HepG2 (cell line): Measurements from ENCODE around the gene COMMD9. TPM values are rescaled to one million over a fixed set of nuclear protein-coding genes. Genes with fewer than 3 reads are reported as not detected.

ENCODE experiments used
- ATAC-seq: fragments of 200-7000 bp; cut with Tn5 transposase; 3 replicates; pipeline ENCODE4 v1.9.1; 2020; ENCODE audit warnings: mild to moderate bottlenecking, moderate library complexity
- BruUV-seq: library from RNA; stranded (reverse); fragments of 400-500 nt; replicated peaks from 2 replicates; lab custom pipeline; 2021; lab: Mats Ljungman, UMichigan
- CTCF ChIA-PET: fragments of 300-600 bp; formaldehyde crosslinking; extraction: SDS; loops from one replicate; lab custom pipeline; 2021; ENCODE audit warnings: low total read pairs, inconsistent platforms, low intra/inter-chr PET ratio; lab: Yijun Ruan, JAX
- POLR2A ChIA-PET: fragments of 350-600 bp; sonication (Branson Sonifier 250); formaldehyde crosslinking; loops from one replicate; lab custom pipeline; 2020; ENCODE audit warnings: antibody characterized with exemption, inconsistent platforms; lab: Yijun Ruan, JAX
- DNase-seq: peaks from one replicate; pipeline ENCODE4 v3.0.0-alpha.2; 2015; ENCODE audit warnings: low spot score
- FAIRE-seq: peaks from 3 replicates; lab custom pipeline; 2011; peaks lifted over from hg19 to GRCh38; lab: Jason Lieb, UNC
- H2AFZ ChIP-seq: one replicate; pipeline ENCODE4 v1.6.1; 2011; ENCODE audit warnings: low read length, inconsistent platforms
- H3K27ac ChIP-seq: fragments of 300-600 bp; 3 replicates; pipeline ENCODE4 v1.8.0; 2011; ENCODE audit warnings: mixed run types, mild to moderate bottlenecking, mixed read lengths, low read length, inconsistent platforms; ENCODE audit not compliant: insufficient read depth; ENCODE audit errors: extremely low read length
- H3K27me3 ChIP-seq, 2 experiments: fragments of 200-600 bp in 1 of 2; 2 replicates in 1 of 2; 3 replicates in 1 of 2; pipeline versions ENCODE4 v1.6.0 to v1.8.0; 2011; ENCODE audit warnings: low read length in 2 of 2, mild to moderate bottlenecking in 2 of 2, moderate library complexity in 2 of 2, inconsistent platforms in 1 of 2; ENCODE audit not compliant: insufficient read depth in 2 of 2, control insufficient read depth in 1 of 2
- H3K36me3 ChIP-seq, 2 experiments: fragments of 200-600 bp in 1 of 2; replicated peaks in 1 of 2; 2 replicates in 1 of 2; 3 replicates in 1 of 2; pipeline versions ENCODE4 v1.5.1 to v1.8.0; 2011; ENCODE audit warnings: low read length in 2 of 2, inconsistent platforms in 1 of 2; ENCODE audit not compliant: insufficient read depth in 2 of 2, control insufficient read depth in 1 of 2
- H3K4me1 ChIP-seq: 2 replicates; pipeline ENCODE4 v1.5.1; 2012; ENCODE audit warnings: low read length, inconsistent platforms; ENCODE audit not compliant: insufficient read depth
- H3K4me2 ChIP-seq: 2 replicates; pipeline ENCODE4 v1.6.0; 2011; ENCODE audit warnings: low read depth, low read length, inconsistent platforms
- H3K4me3 ChIP-seq, 3 experiments: fragments of 200-600 bp in 1 of 3; sonication (generic), shearing (Covaris generic) in 1 of 3; replicated peaks in 1 of 3; 2 replicates each; pipeline ENCODE4 v1.5.1; 2011 to 2016; ENCODE audit warnings: low read length in 3 of 3, inconsistent platforms in 2 of 3, low read depth in 2 of 3, mild to moderate bottlenecking in 2 of 3, control low read depth in 1 of 3, mixed read lengths in 1 of 3; ENCODE audit not compliant: insufficient read depth in 1 of 3
- H3K79me2 ChIP-seq: one replicate; pipeline ENCODE4 v1.6.1; 2011; ENCODE audit warnings: low read length, inconsistent platforms; ENCODE audit not compliant: insufficient read depth
- H3K9ac ChIP-seq: 2 replicates; pipeline ENCODE4 v1.6.0; 2011; ENCODE audit warnings: mild to moderate bottlenecking, low read depth, low read length, inconsistent platforms; ENCODE audit not compliant: insufficient read depth
- H3K9me3 ChIP-seq: 2 replicates; pipeline ENCODE4 v1.5.1; 2012; ENCODE audit warnings: mild to moderate bottlenecking, low read length
- H4K20me1 ChIP-seq: 2 replicates; pipeline ENCODE4 v1.6.0; 2011; ENCODE audit warnings: inconsistent platforms, mild to moderate bottlenecking, low read length, moderate library complexity; ENCODE audit not compliant: insufficient read depth
- AFF4 ChIP-seq: sonication (generic); formaldehyde crosslinking; IDR thresholded peaks from 2 replicates; pipeline ENCODE4 v1.4.0; 2020; ENCODE audit warnings: missing genetic modification reagents
- NFIC ChIP-seq: IDR thresholded peaks from 2 replicates; pipeline ENCODE4 v1.6.1; 2012; ENCODE audit warnings: mild to moderate bottlenecking, low read length, inconsistent platforms
- REPIN1 ChIP-seq: sonication (generic); formaldehyde crosslinking; IDR thresholded peaks from 2 replicates; pipeline ENCODE4 v1.8.0; 2022; ENCODE audit warnings: missing genetic modification reagents, low read depth, mild to moderate bottlenecking, borderline replicate concordance
- ZNF441 ChIP-seq: sonication (generic); formaldehyde crosslinking; IDR thresholded peaks from 2 replicates; pipeline ENCODE4 v1.7.0; 2021; ENCODE audit warnings: missing genetic modification reagents, borderline replicate concordance
- ZNF616 ChIP-seq: sonication (generic); formaldehyde crosslinking; IDR thresholded peaks from 2 replicates; pipeline ENCODE4 v1.5.0; 2020; ENCODE audit warnings: low read depth, mild to moderate bottlenecking, missing genetic modification reagents
- WGBS: methylation state at CpG from one replicate; pipeline ENCODE4 v1.1.6; 2017; ENCODE audit warnings: low lambda C conversion rate; 5-methylcytosine and 5-hydroxymethylcytosine counted together
- in situ Hi-C: cut with HindIII; loops from 2 replicates; pipeline ENCODE4 v1.10.0; 2017; ENCODE audit warnings: low pct_unique_long_range_greater_than_20kb; ENCODE audit not compliant: extremely low pct_ligation_motif_present
- intact Hi-C: fragments of 100-400 bp; cut with micrococcal nuclease; formaldehyde crosslinking; loops from one replicate; pipeline ENCODE4 v1.10.0; 2022; ENCODE audit not compliant: unreplicated experiment
- polyA plus RNA-seq, 8 experiments: library from polyadenylated mRNA; depleted of rRNA in 3 of 8; stranded (reverse) in 7 of 8; unstranded in 1 of 8; fragments of >200 nt; fragmentation: Illumina TruSeq in 4 of 8; extraction: Trizol in 4 of 8; gene quantifications; 2 replicates each; pipeline versions ENCODE4 v1.2.1 to v1.2.3, GENCODE V29; 2011 to 2016; ENCODE audit warnings: low read depth in 4 of 8, missing spikeins in 1 of 8, mixed read lengths in 1 of 8; ENCODE audit not compliant: insufficient read depth in 1 of 8
- total RNA-seq, 5 experiments: library from RNA; depleted of rRNA; stranded (reverse); fragments of >200 nt; fragmentation: Illumina TruSeq; extraction: Trizol; gene quantifications; 2 replicates each; pipeline ENCODE4 v1.2.3, GENCODE V29; 2016; ENCODE audit warnings: low read depth in 1 of 5

Gene COMMD9
- total and polyA plus RNA-seq, 2 of the 13 experiments (the other 11 are each of a cell fraction or from before 2014, with no cell fraction given), result 47.3 to 76.7 TPM

GRCh38 chr11:36240801-36241200 is 48.4 kb downstream of the COMMD9 start (continued):
- TF ChIP-seq AFF4 (CRISPR knock-in tag) (no peak), NFIC (no peak), ZNF441 (CRISPR knock-in tag) (no peak), ZNF616 (no peak)
- TF ChIP-seq, all 625 proteins: peak for 0

- intact Hi-C loops, result no loop called here
- BruUV-seq, result no TSS peak
- ChIA-PET POLR2A (no interaction called here), CTCF (no interaction called here)
- in situ Hi-C loops, result no loop called here
- FAIRE-seq (no peak), DNase-seq (no peak), ATAC-seq (no peak)
- Histone ChIP-seq H3K36me3 (no peaks in the 10 kb centered on the region), H3K4me2 (no peak overlapping the region), H3K4me1 (no peaks in the 10 kb centered on the region), H3K9me3 (no peaks in the 10 kb centered on the region), H3K79me2 (no peaks in the 10 kb centered on the region), H3K27me3 (no peaks in the 10 kb centered on the region), H3K27ac (no peak overlapping the region), H3K4me3 (no peak overlapping the region), H4K20me1 (no peaks in the 10 kb centered on the region), H3K9ac (no peak overlapping the region), H2AFZ (no peak overlapping the region)
- no peak for TF ChIP-seq REPIN1
- WGBS, result 0% methylated on average over 2 of the region's 4 CpGs
Measured at GRCh38 chr11:36240173-36240572, 49.1 kb downstream of the COMMD9 start.
